Measurements from ENCODE around the gene GLRX. TPM values are rescaled to one million over a fixed set of nuclear protein-coding genes. Genes with fewer than 3 reads are reported as not detected.
A peak's percentile ranks its signal among the peaks of the same experiment; 100 is the strongest.

GLRX gene
- total RNA-seq, 2 donors from 2014 or later = 8.6 to 17.6 TPM

DNA sequence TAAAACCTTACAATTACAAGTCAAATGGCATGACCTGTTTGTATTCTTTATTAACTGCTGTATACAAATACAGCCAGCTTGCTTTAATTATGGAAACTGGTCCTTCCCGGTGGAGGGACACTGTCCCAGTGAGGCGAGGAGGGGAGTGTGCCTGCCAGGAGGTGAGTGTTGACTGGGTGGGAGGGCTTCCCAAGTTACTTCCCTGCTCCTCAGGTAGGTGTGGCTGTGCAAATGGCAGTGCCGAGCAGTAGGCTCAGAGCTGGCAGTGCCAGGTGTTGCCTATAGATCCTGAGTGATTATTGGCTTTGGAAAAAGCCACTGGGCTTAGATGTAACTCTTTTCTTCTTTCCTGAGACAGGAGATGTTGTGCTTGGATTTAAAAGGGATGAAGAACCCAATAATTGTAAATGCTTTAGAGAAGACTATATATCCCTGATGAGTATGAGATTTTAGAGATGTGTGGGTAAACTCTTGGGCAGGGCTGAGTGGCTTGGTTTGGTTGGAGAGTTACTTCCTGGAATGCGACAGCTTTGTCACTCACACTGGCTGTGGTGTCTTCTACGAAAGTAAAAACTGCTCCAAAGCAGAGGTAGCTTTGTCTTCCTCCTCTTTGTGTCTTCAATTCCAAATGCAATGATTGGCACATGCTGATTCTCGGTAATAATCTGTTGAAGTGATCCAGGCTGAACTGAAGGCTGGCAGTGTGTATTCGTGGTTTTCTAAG lies 43.7 kb downstream of the GLRX start:
- ATAC-seq = no peak
- intact Hi-C loops (cut with DNase I) = no loop called here

DNA sequence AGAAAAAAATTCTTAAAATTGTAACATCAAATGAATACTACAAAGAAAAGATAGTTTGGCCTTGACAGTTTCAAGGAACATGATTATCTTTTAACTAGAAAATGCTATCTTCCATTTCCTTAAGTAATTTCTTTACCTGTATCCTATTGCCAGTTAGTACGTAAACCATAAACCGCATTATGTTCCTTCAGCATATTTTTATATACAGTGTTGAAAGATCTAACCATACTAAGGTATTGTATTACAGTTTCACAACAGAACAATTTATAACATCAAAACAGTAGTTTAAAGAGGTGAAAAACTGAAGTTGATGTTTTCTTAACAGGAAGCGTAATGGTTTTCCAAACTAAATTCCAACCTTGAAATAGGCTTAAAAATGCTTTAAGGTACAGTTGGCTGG lies 45.1 kb downstream of the GLRX start:
- no peaks in the 10 kb centered on the region for H3K36me3 ChIP-seq (replicated peaks in 1 of 2; ENCODE audit: insufficient read depth in 1 of 2, low read depth in 2 of 2)
- H3K27ac ChIP-seq = no peak overlapping the region
- no peak for ATAC-seq
- H3K4me1 ChIP-seq = peaks cover 42% of the 10 kb centered on the region
- DNase-seq = no peak
- H3K4me3 ChIP-seq = no peak overlapping the region
- 86 to 91% methylated on average over 3 of the region's 3 CpGs for WGBS, 2 donors
- no peaks in the 10 kb centered on the region for H3K27me3 ChIP-seq
- H3K9me3 ChIP-seq = no peaks in the 10 kb centered on the region
- TF ChIP-seq POLR2A (IDR thresholded peaks at IDR 0.05) = no peak
- TF ChIP-seq, protein P1, sequence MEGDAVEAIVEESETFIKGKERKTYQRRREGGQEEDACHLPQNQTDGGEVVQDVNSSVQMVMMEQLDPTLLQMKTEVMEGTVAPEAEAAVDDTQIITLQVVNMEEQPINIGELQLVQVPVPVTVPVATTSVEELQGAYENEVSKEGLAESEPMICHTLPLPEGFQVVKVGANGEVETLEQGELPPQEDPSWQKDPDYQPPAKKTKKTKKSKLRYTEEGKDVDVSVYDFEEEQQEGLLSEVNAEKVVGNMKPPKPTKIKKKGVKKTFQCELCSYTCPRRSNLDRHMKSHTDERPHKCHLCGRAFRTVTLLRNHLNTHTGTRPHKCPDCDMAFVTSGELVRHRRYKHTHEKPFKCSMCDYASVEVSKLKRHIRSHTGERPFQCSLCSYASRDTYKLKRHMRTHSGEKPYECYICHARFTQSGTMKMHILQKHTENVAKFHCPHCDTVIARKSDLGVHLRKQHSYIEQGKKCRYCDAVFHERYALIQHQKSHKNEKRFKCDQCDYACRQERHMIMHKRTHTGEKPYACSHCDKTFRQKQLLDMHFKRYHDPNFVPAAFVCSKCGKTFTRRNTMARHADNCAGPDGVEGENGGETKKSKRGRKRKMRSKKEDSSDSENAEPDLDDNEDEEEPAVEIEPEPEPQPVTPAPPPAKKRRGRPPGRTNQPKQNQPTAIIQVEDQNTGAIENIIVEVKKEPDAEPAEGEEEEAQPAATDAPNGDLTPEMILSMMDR (IDR thresholded peaks at IDR 0.05) = no peak
- intact Hi-C loops (cut with DNase I) = no loop called here

More for the DNA sequence above, 43.7 kb downstream of the GLRX start:
- TF ChIP-seq, protein P1 (IDR thresholded peaks at IDR 0.05) = no peak
- TF ChIP-seq POLR2A (IDR thresholded peaks at IDR 0.05) = no peak
- Histone ChIP-seq H3K9me3 (no peaks in the 10 kb centered on the region), H3K4me3 (no peak overlapping the region), H3K4me1 (peaks cover 31% of the 10 kb centered on the region), H3K27me3 (no peaks in the 10 kb centered on the region), H3K27ac (peak overlapping the region; percentile 7 to 54 (median 30)), H3K36me3 (replicated peaks in 1 of 2; ENCODE audit: insufficient read depth in 1 of 2, low read depth in 2 of 2) (no peaks in the 10 kb centered on the region)
- 61 to 79% methylated on average over 7 of the region's 7 CpGs for WGBS, 2 donors
- DNase-seq = no peak

DNA sequence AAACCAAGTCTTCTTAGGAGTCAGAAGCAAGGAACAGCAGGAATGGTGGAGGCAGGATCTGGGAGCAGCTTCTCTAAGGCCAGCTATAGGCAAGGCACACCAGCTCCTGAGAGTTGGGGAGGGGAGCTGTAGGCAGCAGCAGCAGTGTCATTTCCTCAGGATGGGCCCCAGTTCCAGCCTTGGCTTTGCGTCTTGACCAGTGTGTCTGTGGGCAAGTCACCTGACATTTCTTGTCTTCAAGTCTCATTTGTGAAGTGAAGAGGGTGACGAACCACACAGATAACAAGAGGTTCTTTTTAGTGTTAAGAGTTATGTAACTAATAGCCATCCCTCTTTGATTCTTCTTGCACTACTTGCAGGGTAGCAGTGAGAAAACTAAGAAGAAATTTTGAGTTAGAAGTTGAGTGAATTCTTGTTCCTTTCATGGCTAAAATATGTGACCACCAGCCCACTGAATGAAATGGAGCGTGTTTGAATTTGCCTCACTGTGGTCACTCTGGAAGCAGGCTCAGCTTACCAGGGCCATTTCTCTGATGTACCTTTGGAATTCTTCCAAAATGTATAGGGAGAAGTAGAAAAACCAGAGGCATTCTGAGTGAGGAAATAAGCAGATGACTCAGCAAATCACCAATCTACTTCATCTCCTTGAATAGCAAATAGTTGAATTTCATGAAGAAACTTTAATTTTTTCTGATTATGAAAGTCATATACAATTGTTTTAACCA lies 49.0 kb downstream of the GLRX start:
- no peak overlapping the region for H3K27ac ChIP-seq

DNA sequence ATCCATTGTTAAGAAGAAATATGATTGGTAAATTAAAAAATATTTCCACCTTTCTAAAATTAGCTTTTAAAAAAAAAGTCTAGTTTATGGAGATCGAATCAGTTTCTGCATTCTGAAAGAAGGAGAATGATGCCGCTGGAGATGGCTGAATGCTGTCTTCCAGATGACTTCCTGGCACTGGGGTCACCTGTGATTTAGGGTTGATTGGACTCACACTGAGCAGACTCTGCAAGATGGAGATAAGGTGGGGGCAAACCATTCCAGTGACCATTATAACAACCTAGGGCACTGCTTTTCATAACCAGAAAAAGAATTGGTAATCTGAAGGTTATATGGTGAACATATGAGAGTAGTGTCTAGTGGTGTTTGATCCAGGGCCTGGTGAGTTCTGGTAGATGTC lies 50.6 kb downstream of the GLRX start:
- intact Hi-C loops (cut with DNase I) = no loop called here
- Histone ChIP-seq H3K4me3 (no peak overlapping the region), H3K4me1 (peaks cover 38% of the 10 kb centered on the region), H3K27ac (peak overlapping the region; percentile 49 to 81 (median 69)), H3K36me3 (replicated peaks in 1 of 2; ENCODE audit: insufficient read depth in 1 of 2, low read depth in 2 of 2) (peaks cover 0 to 11% of the 10 kb centered on the region in 2 donors), H3K9me3 (no peaks in the 10 kb centered on the region), H3K27me3 (no peaks in the 10 kb centered on the region)
- no peak for ATAC-seq
- TF ChIP-seq, protein P1 (IDR thresholded peaks at IDR 0.05) = no peak
- no peak for TF ChIP-seq POLR2A (IDR thresholded peaks at IDR 0.05)
- WGBS, 2 donors = 72 to 83% methylated on average over 2 of the region's 2 CpGs
- no peak for DNase-seq

More for the DNA sequence above, 49.0 kb downstream of the GLRX start:
- no peak for ATAC-seq
- no peak for DNase-seq
- Histone ChIP-seq H3K9me3 (no peaks in the 10 kb centered on the region), H3K36me3 (replicated peaks in 1 of 2; ENCODE audit: insufficient read depth in 1 of 2, low read depth in 2 of 2) (peaks cover 0 to 9% of the 10 kb centered on the region in 2 donors), H3K4me3 (no peak overlapping the region), H3K27me3 (no peaks in the 10 kb centered on the region), H3K4me1 (peaks cover 39% of the 10 kb centered on the region)
- intact Hi-C loops (cut with DNase I) = no loop called here
- WGBS, 2 donors = 78 to 88% methylated on average over 2 to 3 of the region's 3 CpGs
- TF ChIP-seq, protein P1 (IDR thresholded peaks at IDR 0.05) = no peak
- TF ChIP-seq POLR2A (IDR thresholded peaks at IDR 0.05) = no peak
